CD4-positive, CD25-positive, alpha-beta regulatory T cell (primary cell): ENCODE measurements around the gene TRMT10C. TPM values are rescaled to one million over a fixed set of nuclear protein-coding genes. Genes with fewer than 3 reads are reported as not detected.

Source experiments
- ATAC-seq, 2 donors: fragments of 150-1000 bp; cut with Tn5 transposase; one replicate each; pipeline ENCODE4 v1.10.0; 2021; ENCODE audit warnings: low read depth in 2 of 2, moderate number of reproducible peaks in 2 of 2, moderate library complexity in 1 of 2
- DNase-seq, 3 donors: peaks; one replicate each; pipeline versions ENCODE4 v3.0.0 to v3.0.0-alpha.2; 2012 to 2022; ENCODE audit warnings: mixed read lengths in 1 of 3
- H3K27ac ChIP-seq: one replicate; pipeline ENCODE4 v1.7.0; 2013; ENCODE audit warnings: mild to moderate bottlenecking, low read length; ENCODE audit not compliant: insufficient read depth, poor library complexity, severe bottlenecking
- H3K27me3 ChIP-seq: one replicate; pipeline ENCODE4 v1.7.0; 2013; ENCODE audit warnings: low read length; ENCODE audit not compliant: control insufficient read depth, insufficient read depth
- H3K36me3 ChIP-seq: one replicate; pipeline ENCODE4 v1.7.0; 2013; ENCODE audit warnings: mild to moderate bottlenecking, low read length, moderate library complexity; ENCODE audit not compliant: control insufficient read depth, insufficient read depth
- H3K4me1 ChIP-seq: 2 replicates; pipeline ENCODE4 v1.7.0; 2013; ENCODE audit warnings: mild to moderate bottlenecking, low read length; ENCODE audit not compliant: insufficient read depth, control insufficient read depth, poor library complexity, severe bottlenecking
- H3K4me3 ChIP-seq: one replicate; pipeline ENCODE4 v1.7.0; 2013; ENCODE audit warnings: low read depth, mild to moderate bottlenecking, low read length, moderate library complexity
- H3K9me3 ChIP-seq, 2 experiments: 1 replicate in 1 of 2; 2 replicates in 1 of 2; pipeline ENCODE4 v1.7.0; 2013; ENCODE audit warnings: low read length in 2 of 2, mild to moderate bottlenecking in 1 of 2, moderate library complexity in 1 of 2; ENCODE audit not compliant: control insufficient read depth in 2 of 2
- H3K27ac Mint-ChIP-seq, 3 donors: one replicate each; pipeline ENCODE4 v1.8.0; 2020 to 2022; ENCODE audit warnings: mild to moderate bottlenecking in 3 of 3, mixed read lengths in 3 of 3, moderate library complexity in 2 of 3
- H3K27me3 Mint-ChIP-seq: one replicate; pipeline ENCODE4 v1.8.0; 2022; ENCODE audit warnings: mild to moderate bottlenecking, mixed read lengths
- H3K36me3 Mint-ChIP-seq: one replicate; pipeline ENCODE4 v1.8.0; 2020; ENCODE audit warnings: mixed read lengths
- H3K4me1 Mint-ChIP-seq, 4 donors: one replicate each; pipeline ENCODE4 v1.8.0; 2020 to 2022; ENCODE audit warnings: mixed read lengths in 4 of 4, mild to moderate bottlenecking in 1 of 4
- H3K4me3 Mint-ChIP-seq, 4 donors: one replicate each; pipeline ENCODE4 v1.8.0; 2020 to 2022; ENCODE audit warnings: mild to moderate bottlenecking in 4 of 4, mixed read lengths in 4 of 4, moderate library complexity in 3 of 4
- H3K9me3 Mint-ChIP-seq, 7 donors: one replicate each; pipeline ENCODE4 v1.8.0; 2020 to 2022; ENCODE audit warnings: mixed read lengths in 7 of 7, mild to moderate bottlenecking in 3 of 7, moderate library complexity in 2 of 7
- polyA plus RNA-seq, 4 donors: library from polyadenylated mRNA; unstranded; fragments of 300-500 nt; fragmentation: Illumina TruSeq; gene quantifications; one replicate each; pipeline ENCODE4 v1.2.3, GENCODE V29; 2021
- total RNA-seq: library from RNA; stranded (reverse); gene quantifications from one replicate; pipeline ENCODE4 v1.2.3, GENCODE V29; 2022

TRMT10C gene
- total RNA-seq: 29.4 TPM
- polyA plus RNA-seq: 10 to 100 TPM; 41.3 to 47.0 (median 43.4) TPM

DNA sequence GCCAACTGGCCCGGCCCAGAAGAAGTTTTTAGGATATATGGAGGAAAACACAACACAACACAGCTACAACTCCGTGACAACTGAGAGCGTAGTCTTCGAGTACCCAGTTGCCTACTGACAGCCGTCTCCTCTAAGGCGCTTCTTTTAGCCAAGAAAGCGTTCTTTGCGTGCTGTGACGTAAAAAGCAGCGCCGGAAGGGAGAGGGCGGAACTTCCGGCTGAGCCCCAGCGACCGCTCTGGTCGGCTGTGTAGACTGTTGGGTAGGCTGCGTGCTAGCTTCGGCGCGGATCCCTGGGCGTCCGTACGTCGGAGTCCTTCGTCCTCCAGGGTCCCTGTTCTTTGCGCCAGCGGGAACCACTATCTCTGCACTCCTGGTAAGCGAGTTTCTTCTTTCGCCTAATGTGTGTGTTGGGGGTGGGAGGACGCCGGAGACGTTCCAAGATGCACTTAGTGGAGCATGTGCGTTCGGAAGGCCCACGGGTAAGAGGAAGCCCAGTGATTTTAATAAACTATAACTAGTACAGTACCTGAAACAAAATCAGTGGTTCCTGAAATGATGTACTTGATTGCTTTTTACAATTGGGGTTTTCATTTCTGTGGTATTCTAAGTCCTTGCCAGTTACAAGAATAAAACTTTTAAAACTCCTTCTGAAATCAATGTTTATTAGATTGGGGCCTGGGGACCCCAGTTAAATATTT is at the start of gene TRMT10C:
Gene TRMT10C (plus strand): TSS at position 239 of the 699 bp plus-strand sequence. CDS start 2,914 bp downstream, outside the sequence.
- H3K4me3 ChIP-seq: peak within 1 kb of the TSS; percentile 98
- H3K9me3 Mint-ChIP-seq: no peaks in the 10 kb centered on the region
- peaks cover 21% of the 10 kb centered on the region for H3K36me3 ChIP-seq
- H3K4me1 Mint-ChIP-seq: peaks cover 13 to 33% (median 20%) of the 10 kb centered on the region in 4 donors
- H3K9me3 ChIP-seq: no peaks in the 10 kb centered on the region
- peaks cover 6% of the 10 kb centered on the region for H3K27me3 ChIP-seq
- H3K36me3 Mint-ChIP-seq: peaks cover 22% of the 10 kb centered on the region
- DNase-seq: peak; percentile 87 to 97 (median 93)
- peaks cover 14% of the 10 kb centered on the region for H3K27me3 Mint-ChIP-seq
- peaks cover 3% of the 10 kb centered on the region for H3K4me1 ChIP-seq
- H3K4me3 Mint-ChIP-seq: peak within 1 kb of the TSS; percentile 96 to 99 (median 98)
- peak within 1 kb of the TSS; percentile 87 for H3K27ac ChIP-seq
- ATAC-seq: peak; percentile 99
- H3K27ac Mint-ChIP-seq: peak within 1 kb of the TSS; percentile 66 to 98 (median 98)

DNA sequence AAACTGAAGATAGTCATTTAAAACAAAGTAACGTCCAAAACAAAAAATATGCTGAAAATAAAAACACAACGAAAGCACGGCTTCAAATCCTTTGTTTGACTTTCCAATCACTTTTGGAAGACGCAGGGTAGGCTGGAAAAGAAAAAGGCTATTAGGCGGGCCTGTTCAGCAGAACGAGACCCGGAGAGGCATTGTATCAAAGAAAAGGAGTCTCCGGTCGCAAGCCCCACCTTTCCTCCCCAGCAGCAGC is 49.3 kb upstream of the TRMT10C start:
- no peaks in the 10 kb centered on the region for H3K36me3 ChIP-seq
- Mint-ChIP-seq H3K4me1 (peaks cover 27 to 63% (median 40%) of the 10 kb centered on the region in 4 donors), H3K36me3 (peaks cover 18% of the 10 kb centered on the region), H3K27ac (peak overlapping the region; percentile 99 to 100 (median 99)), H3K4me3 (peak overlapping the region; percentile 94 to 100 (median 100)), H3K27me3 (peaks cover 11% of the 10 kb centered on the region), H3K9me3 (peaks cover 0 to 5% (median 1%) of the 10 kb centered on the region in 7 donors)
- no peaks in the 10 kb centered on the region for H3K27me3 ChIP-seq
- no peaks in the 10 kb centered on the region for H3K9me3 ChIP-seq
- ATAC-seq (peak in 1 of 2 donors; percentile 29), DNase-seq (no peak)
- peak overlapping the region; percentile 84 for H3K4me3 ChIP-seq
- H3K27ac ChIP-seq: peak overlapping the region; percentile 92
- peaks cover 46% of the 10 kb centered on the region for H3K4me1 ChIP-seq

DNA sequence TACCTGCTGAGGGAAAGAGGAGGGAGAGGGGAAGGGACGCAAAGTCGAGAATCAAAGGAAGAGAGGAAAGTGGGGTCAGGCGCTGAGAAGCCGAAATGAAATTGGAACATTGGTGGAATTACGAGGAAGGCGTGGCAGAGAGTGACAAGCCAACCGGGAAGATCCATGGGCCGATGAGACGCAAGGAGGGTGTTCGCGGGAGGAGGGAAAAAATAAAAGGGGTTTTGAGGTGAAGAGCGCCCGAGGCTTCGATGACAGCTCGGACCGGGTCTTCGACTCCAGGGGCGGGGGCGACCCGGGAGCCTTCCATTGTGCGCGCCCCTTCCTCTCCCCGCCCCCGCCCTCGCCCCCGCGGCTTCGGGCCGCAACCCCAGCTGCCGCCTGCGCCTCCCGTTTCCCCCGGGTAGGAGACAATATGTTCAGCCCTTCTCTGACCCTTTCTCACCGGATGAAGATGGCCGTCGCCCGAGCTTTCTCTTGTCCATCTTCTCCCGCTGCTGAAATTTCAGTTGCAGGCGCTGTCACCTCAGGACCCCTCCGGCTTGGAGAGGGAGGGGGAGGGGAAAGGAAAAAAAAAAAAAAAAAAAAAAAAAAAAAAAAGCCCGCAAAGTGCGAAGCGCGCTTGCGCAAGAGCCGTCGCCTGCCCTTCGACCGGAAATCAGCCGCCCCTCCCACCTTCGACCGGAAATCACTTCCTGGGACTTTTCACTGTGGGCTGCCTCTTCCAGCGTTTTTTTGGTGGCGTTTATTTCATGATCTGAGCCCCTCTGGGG is 48.8 kb upstream of the TRMT10C start, which contains the start of gene SENP7:
Gene SENP7 (minus strand): TSS at position 567 of the 773 bp plus-strand sequence. CDS start 82 bp downstream, at position 485.
- Histone ChIP-seq H3K4me3 (peak within 1 kb of the TSS; percentile 84), H3K36me3 (no peaks in the 10 kb centered on the region), H3K9me3 (no peaks in the 10 kb centered on the region), H3K27ac (peak within 1 kb of the TSS; percentile 92), H3K4me1 (peaks cover 51% of the 10 kb centered on the region), H3K27me3 (no peaks in the 10 kb centered on the region)
- DNase-seq: peak; percentile 67 to 85 (median 81)
- peak; percentile 44 to 57 for ATAC-seq
- Mint-ChIP-seq H3K27me3 (peaks cover 11% of the 10 kb centered on the region), H3K36me3 (peaks cover 15% of the 10 kb centered on the region), H3K9me3 (peaks cover 0 to 5% (median 1%) of the 10 kb centered on the region in 7 donors), H3K4me3 (peak within 1 kb of the TSS; percentile 94 to 100 (median 100)), H3K4me1 (peaks cover 27 to 62% (median 40%) of the 10 kb centered on the region in 4 donors), H3K27ac (peak within 1 kb of the TSS; percentile 99 to 100 (median 99))

DNA sequence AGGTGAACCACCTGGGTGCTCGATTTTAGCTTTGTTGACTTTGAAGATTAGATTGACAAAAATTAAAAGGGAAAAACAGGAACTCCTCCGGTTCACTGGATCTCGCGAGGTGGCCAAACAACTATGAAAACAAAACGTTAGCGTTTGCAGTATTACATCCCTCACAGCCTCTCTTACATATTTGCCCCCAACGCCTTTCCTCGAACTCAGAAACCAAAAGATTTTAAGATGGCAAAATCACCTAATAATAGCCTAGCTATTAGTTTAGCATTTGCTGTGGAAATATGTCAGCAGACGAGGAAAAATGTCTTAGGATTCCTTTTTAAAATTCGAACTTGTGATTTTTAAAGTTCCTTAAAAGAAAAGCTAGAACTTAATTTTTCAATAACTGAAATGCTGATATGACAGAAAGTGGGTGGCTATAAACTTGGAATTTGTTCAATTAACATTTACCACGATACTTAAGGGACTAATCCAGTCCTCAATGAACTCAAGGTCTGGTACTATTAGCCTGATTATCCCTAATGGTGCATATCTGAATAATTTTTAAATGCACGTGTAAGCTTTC is 48.2 kb upstream of the TRMT10C start:
- H3K4me3 Mint-ChIP-seq: peak overlapping the region; percentile 94 to 100 (median 100)

DNA sequence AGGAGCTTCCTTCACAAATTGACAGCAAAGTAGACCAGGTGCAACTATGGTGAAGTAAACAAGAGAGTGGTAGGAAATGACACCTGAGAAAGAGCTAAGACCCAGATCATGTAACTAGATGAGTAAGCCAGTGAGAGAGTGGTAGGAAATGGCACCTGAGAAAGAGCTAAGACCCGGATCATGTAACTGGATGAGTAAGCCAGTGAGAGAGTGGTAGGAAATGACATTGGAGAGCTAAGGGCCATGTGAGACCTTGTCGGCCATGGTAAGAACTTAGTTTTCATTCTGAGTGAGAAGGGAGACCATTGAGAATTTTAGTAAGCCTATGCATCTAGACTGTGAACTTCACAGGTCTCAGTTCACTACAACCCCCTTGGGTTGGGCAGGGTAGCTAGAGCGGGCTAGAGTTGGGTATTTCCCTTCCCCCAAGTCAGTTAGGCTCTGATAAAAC is 43.2 kb upstream of the TRMT10C start:
- no peaks in the 10 kb centered on the region for H3K27me3 ChIP-seq
- ATAC-seq: peak; percentile 97 to 98
- H3K4me3 Mint-ChIP-seq: peak overlapping the region; percentile 0 to 79 (median 52)
- H3K9me3 ChIP-seq: no peaks in the 10 kb centered on the region
- DNase-seq: peak; percentile 29 to 92 (median 82)
- peaks cover under 1% of the 10 kb centered on the region for H3K27me3 Mint-ChIP-seq
- H3K27ac Mint-ChIP-seq: peak overlapping the region; percentile 93 to 99 (median 96)
- H3K4me1 ChIP-seq: peaks cover 55% of the 10 kb centered on the region
- H3K36me3 Mint-ChIP-seq: no peaks in the 10 kb centered on the region
- peaks cover 0 to 5% (median 0%) of the 10 kb centered on the region in 7 donors for H3K9me3 Mint-ChIP-seq
- no peaks in the 10 kb centered on the region for H3K36me3 ChIP-seq
- peak overlapping the region; percentile 87 for H3K27ac ChIP-seq
- peaks cover 27 to 64% (median 37%) of the 10 kb centered on the region in 4 donors for H3K4me1 Mint-ChIP-seq
- peak overlapping the region; percentile 57 for H3K4me3 ChIP-seq

More for the DNA sequence above, 48.2 kb upstream of the TRMT10C start:
- peaks cover 10% of the 10 kb centered on the region for H3K36me3 Mint-ChIP-seq
- peaks cover 30 to 64% (median 42%) of the 10 kb centered on the region in 4 donors for H3K4me1 Mint-ChIP-seq
- DNase-seq (peak in 1 of 3 donors; percentile 7), ATAC-seq (no peak)
- Histone ChIP-seq H3K27ac (peak overlapping the region; percentile 92), H3K4me1 (peaks cover 57% of the 10 kb centered on the region), H3K9me3 (no peaks in the 10 kb centered on the region), H3K27me3 (no peaks in the 10 kb centered on the region), H3K4me3 (peak overlapping the region; percentile 84), H3K36me3 (no peaks in the 10 kb centered on the region)
- peaks cover 11% of the 10 kb centered on the region for H3K27me3 Mint-ChIP-seq
- H3K9me3 Mint-ChIP-seq: peaks cover 0 to 5% (median 3%) of the 10 kb centered on the region in 7 donors
- H3K27ac Mint-ChIP-seq: peak overlapping the region; percentile 99

DNA sequence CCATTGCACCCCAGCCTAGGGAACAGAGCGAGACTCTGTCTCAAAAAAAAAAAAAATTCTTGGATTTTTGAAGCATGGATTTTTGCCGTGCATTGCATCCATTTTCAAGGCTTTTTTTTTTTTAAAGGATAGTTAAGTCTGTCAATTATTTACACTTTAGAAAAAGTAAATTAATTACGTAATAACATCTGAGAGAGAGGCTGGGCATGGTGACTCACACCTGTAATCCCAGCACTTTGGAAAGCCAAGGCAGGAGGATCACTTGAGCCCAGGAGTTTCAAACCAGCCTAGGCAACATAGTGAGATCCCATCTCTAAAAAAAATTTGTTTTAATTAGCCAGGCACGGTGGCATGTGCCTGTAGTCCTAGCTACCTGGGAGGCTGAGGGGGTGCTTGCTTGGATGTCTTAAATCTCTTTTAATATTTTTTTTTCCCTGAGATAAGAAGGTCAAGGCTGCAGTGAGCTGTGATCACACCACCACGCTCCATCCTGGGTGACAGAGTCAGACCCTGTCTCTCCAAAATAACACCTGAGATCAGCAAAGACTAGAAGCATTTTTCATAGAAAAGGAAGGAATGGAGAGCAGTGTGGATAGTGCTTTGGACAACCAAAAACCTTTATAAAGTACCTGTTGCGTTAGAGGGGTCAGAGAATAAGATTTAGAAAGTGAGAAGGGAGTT is 41.8 kb upstream of the TRMT10C start:
- Mint-ChIP-seq H3K27me3 (no peaks in the 10 kb centered on the region), H3K4me3 (peak overlapping the region in 2 of 4 donors; percentile 41 to 53), H3K27ac (peak overlapping the region; percentile 69 to 84 (median 81)), H3K9me3 (peaks cover 0 to 5% (median 0%) of the 10 kb centered on the region in 7 donors), H3K4me1 (peaks cover 27 to 56% (median 33%) of the 10 kb centered on the region in 4 donors), H3K36me3 (no peaks in the 10 kb centered on the region)
- ATAC-seq (no peak), DNase-seq (no peak)
- Histone ChIP-seq H3K27me3 (no peaks in the 10 kb centered on the region), H3K36me3 (no peaks in the 10 kb centered on the region), H3K9me3 (no peaks in the 10 kb centered on the region), H3K27ac (no peak overlapping the region), H3K4me3 (no peak overlapping the region), H3K4me1 (peaks cover 48% of the 10 kb centered on the region)
